Measurements from ENCODE around the gene DNPH1. TPM values are rescaled to one million over a fixed set of nuclear protein-coding genes. Genes with fewer than 3 reads are reported as not detected.

The DNPH1 gene
- total RNA-seq, 1 experiment from 2014 or later = 47.0 TPM

GRCh38 chr6:43183441-43183840, 45.8 kb downstream of the DNPH1 start:
- Histone ChIP-seq H2BK20ac (ENCODE audit: low read depth, low read length, poor library complexity, severe bottlenecking) (no peak overlapping the region), H3K27ac (ENCODE audit: insufficient read length, low read depth, low read length) (no peak overlapping the region), H3K18ac (ENCODE audit: insufficient read length, low read depth, low read length) (no peak overlapping the region), H2BK5ac (ENCODE audit: insufficient read length, low read length) (no peak overlapping the region), H3K23ac (ENCODE audit: insufficient read length, low read depth, low read length) (no peak overlapping the region), H3K4me2 (ENCODE audit: insufficient read depth, insufficient read length, low read length) (no peak overlapping the region), H3K4me1 (ENCODE audit: insufficient read depth, low read length) (no peaks in the 10 kb centered on the region), H3K9ac (ENCODE audit: extremely low read depth, insufficient read length, low read length) (no peak overlapping the region), H3K79me1 (ENCODE audit: insufficient read depth, low read depth, low read length, poor library complexity, severe bottlenecking) (no peaks in the 10 kb centered on the region), H2BK120ac (ENCODE audit: low read depth, low read length, poor library complexity, severe bottlenecking) (no peak overlapping the region), H3K27me3 (ENCODE audit: insufficient read depth, low read length) (no peaks in the 10 kb centered on the region), H3K14ac (ENCODE audit: insufficient read depth, low read length) (no peak overlapping the region), H3K23me2 (ENCODE audit: insufficient read length, low read depth, low read length, poor library complexity, severe bottlenecking) (peaks cover 6% of the 10 kb centered on the region), H3K4ac (ENCODE audit: low read depth, low read length) (no peak overlapping the region), H3K79me2 (ENCODE audit: insufficient read depth, low read length) (no peaks in the 10 kb centered on the region), H2AFZ (ENCODE audit: low read length) (no peak overlapping the region), H3K9me3 (ENCODE audit: control insufficient read depth, low read depth, low read length) (no peaks in the 10 kb centered on the region), H3T11ph (ENCODE audit: low read length) (no peak overlapping the region), H2BK12ac (ENCODE audit: insufficient read length, low read depth, low read length) (no peak overlapping the region), H3K56ac (ENCODE audit: insufficient read length, low read depth, low read length) (no peak overlapping the region), H4K8ac (replicated peaks; ENCODE audit: insufficient read length, low read depth, low read length) (no peak overlapping the region), H2BK15ac (ENCODE audit: low read depth, low read length) (no peak overlapping the region), H4K5ac (ENCODE audit: insufficient read length, low read depth, low read length) (no peak overlapping the region), H4K91ac (ENCODE audit: insufficient read length, low read depth, low read length) (no peak overlapping the region), H4K20me1 (ENCODE audit: control insufficient read depth, insufficient read depth, insufficient read length) (no peaks in the 10 kb centered on the region), H2AK5ac (ENCODE audit: insufficient read length, low read length) (no peak overlapping the region)
- TF ChIP-seq CTCF (conservative IDR thresholded peaks at IDR 0.05) = no peak
- no peak for DNase-seq
- peak overlapping the region; percentile 77 to 86; a peak in 4 of 5 replicates for H3K4me3 Mint-ChIP-seq
- peaks cover 12 to 31% (median 30%) of the 10 kb centered on the region in 3 experiments; a peak in 6 of 7 replicates for H3K36me3 Mint-ChIP-seq (ENCODE audit: insufficient read depth in 1 of 3, low read depth in 3 of 3)
- H3K27me3 Mint-ChIP-seq (ENCODE audit: low read depth) = no peaks in the 10 kb centered on the region
- no CpG with 5 or more reads among the region's 4 CpGs for WGBS (ENCODE audit: extremely low coverage, insufficient read length, low lambda C conversion rate)
- H3K9me3 Mint-ChIP-seq = no peaks in the 10 kb centered on the region
- H3K4me1 Mint-ChIP-seq = peaks cover 21% of the 10 kb centered on the region in 2 experiments
- no peak overlapping the region for H3K27ac Mint-ChIP-seq
